Endothelial cell of umbilical vein (primary cell): ENCODE measurements around the gene PHAF1.

Experiments
- CTCF ChIP-seq, 2 donors: IDR thresholded peaks; 1 replicate in 1 of 2; 2 replicates in 1 of 2; pipeline ENCODE4 v1.5.1; 2011; ENCODE audit warnings: low read length in 2 of 2, mild to moderate bottlenecking in 2 of 2, moderate library complexity in 2 of 2, control low read depth in 1 of 2, inconsistent platforms in 1 of 2, low read depth in 1 of 2; ENCODE audit not compliant: insufficient read depth in 1 of 2; ENCODE audit errors: extremely low read depth in 1 of 2
- EZH2 ChIP-seq: IDR thresholded peaks from 2 replicates; pipeline ENCODE4 v1.6.1; 2012; ENCODE audit warnings: borderline replicate concordance, low read depth, mild to moderate bottlenecking, moderate library complexity, low read length, inconsistent platforms; ENCODE audit not compliant: severe bottlenecking
- GATA2 ChIP-seq: IDR thresholded peaks from 2 replicates; pipeline ENCODE4 v1.7.0; 2011; ENCODE audit warnings: low read depth, mild to moderate bottlenecking, moderate library complexity, mixed read lengths, low read length; ENCODE audit not compliant: insufficient read length, insufficient read depth
- MAX ChIP-seq: IDR thresholded peaks from 2 replicates; pipeline ENCODE4 v1.6.1; 2011; ENCODE audit not compliant: insufficient read depth, insufficient read length
- MYC ChIP-seq: IDR thresholded peaks from one replicate; pipeline ENCODE4 v1.6.1; 2011; ENCODE audit warnings: mild to moderate bottlenecking, low read depth, low read length
- POLR2A ChIP-seq: IDR thresholded peaks from 2 replicates; pipeline ENCODE4 v1.6.1; 2012; ENCODE audit warnings: low read depth, mild to moderate bottlenecking, control low read depth, low read length

- TF ChIP-seq MYC: no peak
- TF ChIP-seq CTCF (IDR thresholded peaks at IDR 0.05; ENCODE audit: extremely low read depth in 1 of 2, insufficient read depth in 1 of 2, low read depth in 1 of 2, low read length in 2 of 2): peak in 1 of 2 donors; percentile 6
- no peak for TF ChIP-seq MAX
- TF ChIP-seq GATA2: no peak
- TF ChIP-seq EZH2: no peak
- peak; percentile 63 for TF ChIP-seq POLR2A
These were observed 60.6 kb downstream of the PHAF1 start, which contains the start of gene NOL3 for GRCh38 chr16:67170168-67170948.
